BE2C (cell line): ENCODE results near the gene NBAS.

Source experiments
- DNase-seq: peaks from one replicate; pipeline ENCODE4 v3.0.0-alpha.2; 2020
- H3K27me3 ChIP-seq: fragments of 250-450 bp; sonication (Bioruptor Pico); 2 replicates; pipeline ENCODE4 v1.5.1; 2020; ENCODE audit warnings: mild to moderate bottlenecking
- H3K36me3 ChIP-seq: fragments of 250-450 bp; sonication (Bioruptor Pico); 2 replicates; pipeline ENCODE4 v1.5.1; 2020; ENCODE audit warnings: mild to moderate bottlenecking
- H3K4me1 ChIP-seq: fragments of 250-450 bp; sonication (Bioruptor Pico); 2 replicates; pipeline ENCODE4 v1.5.1; 2020
- H3K4me3 ChIP-seq: 2 replicates; pipeline ENCODE4 v1.5.1; 2011; ENCODE audit warnings: low read depth, low read length
- H3K9me3 ChIP-seq: fragments of 250-450 bp; sonication (Bioruptor Pico); 2 replicates; pipeline ENCODE4 v1.5.1; 2020
- TF ChIP-seq, protein P1 (sequence below): IDR thresholded peaks from 2 replicates; pipeline ENCODE4 v1.5.1; 2012; ENCODE audit warnings: mild to moderate bottlenecking, low read depth, low read length

Gene NBAS

DNA sequence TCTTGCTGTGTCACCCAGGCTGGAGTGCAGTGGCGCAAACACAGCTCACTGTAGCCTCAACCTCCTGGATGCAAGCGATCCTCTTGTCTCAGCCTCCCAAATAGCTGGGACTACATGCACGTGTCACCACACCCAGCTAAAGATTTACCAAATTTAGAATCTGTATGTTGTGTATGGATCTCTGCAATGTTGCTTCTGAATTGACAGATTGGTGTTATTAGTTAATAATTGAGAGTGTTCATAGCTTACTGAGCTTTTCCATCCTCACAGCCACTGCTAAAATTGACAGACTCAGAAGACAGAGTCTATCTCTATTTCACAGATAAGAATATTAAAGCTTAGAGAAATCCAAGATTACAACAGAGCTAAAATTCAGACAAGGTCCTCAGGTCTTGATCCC lies 4.3 kb upstream of the NBAS start:
- Histone ChIP-seq H3K9me3 (no peaks in the 10 kb centered on the region), H3K4me3 (no peak overlapping the region), H3K4me1 (peaks cover 5% of the 10 kb centered on the region; the same call in 1 of the 2 replicates), H3K36me3 (no peaks in the 10 kb centered on the region), H3K27me3 (no peaks in the 10 kb centered on the region)
- TF ChIP-seq, protein P1, sequence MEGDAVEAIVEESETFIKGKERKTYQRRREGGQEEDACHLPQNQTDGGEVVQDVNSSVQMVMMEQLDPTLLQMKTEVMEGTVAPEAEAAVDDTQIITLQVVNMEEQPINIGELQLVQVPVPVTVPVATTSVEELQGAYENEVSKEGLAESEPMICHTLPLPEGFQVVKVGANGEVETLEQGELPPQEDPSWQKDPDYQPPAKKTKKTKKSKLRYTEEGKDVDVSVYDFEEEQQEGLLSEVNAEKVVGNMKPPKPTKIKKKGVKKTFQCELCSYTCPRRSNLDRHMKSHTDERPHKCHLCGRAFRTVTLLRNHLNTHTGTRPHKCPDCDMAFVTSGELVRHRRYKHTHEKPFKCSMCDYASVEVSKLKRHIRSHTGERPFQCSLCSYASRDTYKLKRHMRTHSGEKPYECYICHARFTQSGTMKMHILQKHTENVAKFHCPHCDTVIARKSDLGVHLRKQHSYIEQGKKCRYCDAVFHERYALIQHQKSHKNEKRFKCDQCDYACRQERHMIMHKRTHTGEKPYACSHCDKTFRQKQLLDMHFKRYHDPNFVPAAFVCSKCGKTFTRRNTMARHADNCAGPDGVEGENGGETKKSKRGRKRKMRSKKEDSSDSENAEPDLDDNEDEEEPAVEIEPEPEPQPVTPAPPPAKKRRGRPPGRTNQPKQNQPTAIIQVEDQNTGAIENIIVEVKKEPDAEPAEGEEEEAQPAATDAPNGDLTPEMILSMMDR, result no peak
- DNase-seq, result no peak

DNA sequence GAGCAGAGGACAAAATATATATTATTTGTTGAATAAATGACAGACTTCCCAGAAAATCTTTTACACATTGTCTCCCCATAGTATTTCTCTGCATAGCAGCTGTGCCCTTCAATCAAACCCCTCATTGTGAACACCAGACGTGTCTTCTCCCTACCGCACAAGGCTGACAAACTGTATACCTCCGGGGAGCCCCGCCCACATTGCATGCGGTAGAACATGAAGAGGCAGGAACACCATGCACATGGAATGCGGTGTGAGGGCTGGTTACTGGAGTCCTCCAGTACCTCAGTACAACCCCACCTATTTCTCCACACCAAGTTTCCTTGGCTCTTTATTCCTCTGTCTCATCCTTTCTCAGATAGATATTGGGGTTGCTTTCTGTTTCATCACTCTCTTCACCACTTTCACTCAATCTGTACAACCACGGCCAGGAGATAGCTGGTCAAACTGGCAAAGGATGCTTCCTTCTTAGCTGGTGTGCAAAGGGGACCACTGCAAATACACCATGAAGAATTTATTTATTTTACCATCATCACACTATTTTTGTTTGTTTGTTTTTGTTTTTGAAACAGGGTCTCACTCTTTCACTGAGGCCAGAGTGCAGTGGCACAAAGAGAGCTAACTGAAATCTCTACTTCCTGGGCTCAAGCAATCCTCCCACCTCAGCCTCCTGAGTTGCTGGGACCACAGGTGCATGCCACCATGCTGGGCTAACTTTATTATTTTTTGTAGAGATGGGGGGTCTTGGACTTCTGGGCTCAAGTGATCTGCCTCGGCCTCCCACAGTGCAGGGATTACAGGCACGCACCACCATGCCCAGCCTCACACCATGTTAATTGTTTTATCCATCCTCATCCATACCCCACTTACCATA lies 2.3 kb upstream of the NBAS start:
- no peak for DNase-seq
- Histone ChIP-seq H3K27me3 (no peaks in the 10 kb centered on the region), H3K9me3 (no peaks in the 10 kb centered on the region), H3K4me1 (peaks cover 5% of the 10 kb centered on the region; the same call in 1 of the 2 replicates), H3K4me3 (no peak overlapping the region), H3K36me3 (no peaks in the 10 kb centered on the region)
- TF ChIP-seq, protein P1, result no peak

DNA sequence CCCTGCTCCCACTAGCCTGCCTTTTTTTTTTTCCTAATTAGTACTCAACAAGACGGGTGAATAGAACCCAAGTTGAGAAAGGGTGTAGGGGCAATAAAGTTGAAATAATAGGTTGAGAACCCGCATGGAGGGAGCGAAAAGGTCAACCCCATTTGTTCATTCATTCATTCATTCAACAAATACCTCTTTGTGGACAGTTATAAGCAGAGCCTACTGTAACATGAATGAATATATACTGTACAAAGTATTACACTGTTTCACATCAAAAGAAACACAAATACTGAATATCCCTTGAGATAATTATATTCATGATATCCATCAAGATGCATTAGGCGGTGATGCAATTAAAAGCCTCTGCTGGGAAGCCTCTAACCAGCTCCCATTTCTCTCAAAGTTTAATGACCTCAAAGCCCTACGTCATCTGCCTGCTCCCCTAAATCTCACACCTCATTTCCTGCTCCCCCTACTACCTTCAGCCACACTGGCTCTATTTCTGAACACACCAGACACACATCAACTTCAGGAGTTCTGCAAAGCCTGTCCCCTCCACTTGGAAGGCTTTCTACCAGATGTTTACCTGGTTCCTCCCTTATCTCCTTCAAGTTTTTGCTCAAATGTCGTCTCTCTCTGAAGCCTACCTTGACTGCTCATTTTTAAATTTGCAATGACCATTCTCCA lies 1.4 kb upstream of the NBAS start:
- Histone ChIP-seq H3K4me1 (peaks cover 12% of the 10 kb centered on the region; the same call in 1 of the 2 replicates), H3K4me3 (no peak overlapping the region; the same call in 1 of the 2 replicates)
- TF ChIP-seq, protein P1, result no peak

DNA sequence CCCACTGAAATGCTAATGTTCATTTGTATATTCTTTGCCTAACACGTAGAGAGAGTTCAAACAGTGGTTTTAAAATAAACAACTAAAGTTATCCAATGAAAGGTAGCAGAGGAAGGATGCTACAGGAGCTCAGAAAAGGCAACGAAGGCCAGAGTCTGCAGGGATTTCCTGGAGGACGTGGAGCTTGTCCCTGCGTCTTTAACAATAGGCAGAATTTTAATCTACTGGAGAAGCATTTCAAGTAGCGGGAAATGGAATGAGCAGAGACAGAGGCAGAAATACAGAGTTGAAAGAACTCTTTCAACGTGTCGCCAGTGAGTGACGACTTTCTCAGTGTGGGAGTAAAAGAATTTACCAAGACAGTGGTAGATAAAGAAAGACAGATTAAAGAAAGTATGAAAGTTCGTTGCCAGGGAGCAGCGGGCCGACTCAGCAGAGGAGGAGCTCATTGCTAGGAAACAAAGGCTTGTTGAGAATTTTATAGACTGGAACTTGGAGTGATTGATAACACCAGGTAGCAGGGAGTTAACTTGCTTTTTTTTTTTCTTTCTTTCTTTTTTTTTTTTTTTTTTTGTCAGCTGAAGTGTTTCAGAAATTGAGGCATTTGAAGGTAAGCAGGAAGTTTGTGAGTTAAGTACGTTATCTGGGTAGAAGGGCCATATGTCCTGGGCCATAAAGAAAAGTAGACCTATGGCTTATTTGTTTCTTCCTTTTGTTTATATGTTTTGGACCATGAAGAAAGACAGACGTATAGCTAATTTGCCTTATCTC lies 625 bp upstream of the NBAS start:
- Histone ChIP-seq H3K36me3 (no peaks in the 10 kb centered on the region), H3K4me3 (peak overlapping the region; percentile 87)
- DNase-seq, result peak; percentile 15

More for the DNA sequence above, 1.4 kb upstream of the NBAS start:
- Histone ChIP-seq H3K9me3 (no peaks in the 10 kb centered on the region), H3K36me3 (no peaks in the 10 kb centered on the region), H3K27me3 (no peaks in the 10 kb centered on the region)
- DNase-seq, result no peak

DNA sequence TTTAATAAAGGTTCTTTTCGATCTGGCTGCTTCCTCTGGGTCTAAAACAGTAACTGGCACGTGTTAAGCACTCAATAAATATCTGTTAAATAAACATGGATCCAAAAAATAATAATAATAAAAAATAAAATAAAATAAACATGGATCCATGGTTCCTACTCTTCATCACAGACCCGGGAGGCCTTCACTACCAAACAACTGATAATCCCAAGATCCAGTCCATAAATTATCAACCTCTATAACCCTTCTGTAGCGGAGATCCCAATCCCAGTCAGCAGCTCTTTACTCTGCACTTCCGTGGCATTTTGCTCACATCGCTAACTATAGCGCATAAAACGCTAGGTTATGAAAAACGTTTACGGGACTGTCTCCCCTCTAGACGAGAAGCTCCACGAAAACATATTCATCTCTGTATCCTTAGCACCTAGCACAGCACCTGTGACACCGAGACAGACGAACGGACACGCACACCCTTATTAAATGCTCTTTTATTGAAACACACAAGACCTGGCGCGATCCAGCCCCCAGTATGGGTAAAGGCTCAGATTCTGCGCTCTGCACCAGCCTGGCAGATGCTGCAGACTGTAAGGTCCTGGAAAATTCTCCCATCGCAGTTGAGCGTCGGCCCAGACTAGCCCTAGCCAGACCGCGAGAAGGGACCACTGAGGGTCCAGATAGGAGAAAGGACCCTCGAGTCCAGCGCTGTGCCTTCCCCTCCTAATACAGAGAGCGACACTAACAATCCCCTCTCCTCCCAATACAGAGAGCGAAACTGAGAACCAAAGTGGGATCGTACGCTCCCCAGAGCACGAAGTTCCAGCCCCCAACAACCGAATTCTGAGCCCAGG lies 770 bp downstream of the NBAS start:
- peak; percentile 38 for DNase-seq
- Histone ChIP-seq H3K36me3 (no peaks in the 10 kb centered on the region), H3K9me3 (no peaks in the 10 kb centered on the region), H3K27me3 (no peaks in the 10 kb centered on the region), H3K4me1 (peaks cover 12% of the 10 kb centered on the region; the same call in 1 of the 2 replicates), H3K4me3 (peak overlapping the region; percentile 87)
- TF ChIP-seq, protein P1, result no peak

More for the DNA sequence above, 625 bp upstream of the NBAS start:
- Histone ChIP-seq H3K4me1 (peaks cover 12% of the 10 kb centered on the region; the same call in 1 of the 2 replicates), H3K27me3 (no peaks in the 10 kb centered on the region), H3K9me3 (no peaks in the 10 kb centered on the region)
- TF ChIP-seq, protein P1, result no peak
